Caco-2 (cell line): ENCODE results near the gene FHAD1. TPM values are rescaled to one million over a fixed set of nuclear protein-coding genes. Genes with fewer than 3 reads are reported as not detected.

ENCODE experiments used
- BruUV-seq: library from RNA; stranded (reverse); fragments of 400-500 nt; replicated peaks from 2 replicates; lab custom pipeline; 2021; lab: Mats Ljungman, UMichigan
- CTCF ChIA-PET: fragments of 300-600 bp; sonication (Branson Sonifier 250); formaldehyde crosslinking; loops from one replicate; lab custom pipeline; 2022; ENCODE audit warnings: antibody characterized with exemption; lab: Charles Lee
- POLR2A ChIA-PET: fragments of 300-600 bp; sonication (Branson Sonifier 250); formaldehyde crosslinking; loops from one replicate; lab custom pipeline; 2022; ENCODE audit warnings: antibody characterized with exemption; lab: Charles Lee
- DNase-seq, 2 experiments: peaks; one replicate each; pipeline versions ENCODE4 v3.0.0 to v3.0.0-alpha.2; 2020 to 2022
- H3K27me3 ChIP-seq: replicated peaks from 2 replicates; pipeline ENCODE4 v1.6.0; 2011; ENCODE audit warnings: low read length; ENCODE audit not compliant: control insufficient read depth, insufficient read depth
- H3K36me3 ChIP-seq: 2 replicates; pipeline ENCODE4 v1.5.1; 2011; ENCODE audit warnings: low read length; ENCODE audit not compliant: control insufficient read depth, insufficient read depth
- H3K4me1 ChIP-seq: fragments of 250-450 bp; sonication (Bioruptor Pico); 2 replicates; pipeline ENCODE4 v1.5.1; 2020; ENCODE audit warnings: mild to moderate bottlenecking
- H3K4me3 ChIP-seq: 2 replicates; pipeline ENCODE4 v1.5.1; 2011; ENCODE audit warnings: low read depth, mild to moderate bottlenecking, control low read depth, low read length
- H3K9me3 ChIP-seq: fragments of 250-450 bp; sonication (Bioruptor Pico); 2 replicates; pipeline ENCODE4 v1.5.1; 2020; ENCODE audit warnings: mild to moderate bottlenecking, moderate library complexity
- H3K27ac Mint-ChIP-seq: one replicate; pipeline ENCODE4 v1.8.0; 2022; ENCODE audit warnings: mixed read lengths; ENCODE audit not compliant: unreplicated experiment
- H3K27me3 Mint-ChIP-seq: one replicate; pipeline ENCODE4 v1.8.0; 2022; ENCODE audit warnings: mixed read lengths; ENCODE audit not compliant: insufficient read depth, unreplicated experiment
- H3K36me3 Mint-ChIP-seq: one replicate; pipeline ENCODE4 v1.8.0; 2022; ENCODE audit warnings: mild to moderate bottlenecking, mixed read lengths; ENCODE audit not compliant: insufficient read depth, unreplicated experiment
- H3K4me1 Mint-ChIP-seq: one replicate; pipeline ENCODE4 v1.8.0; 2022; ENCODE audit warnings: low read depth, mixed read lengths; ENCODE audit not compliant: unreplicated experiment
- H3K4me3 Mint-ChIP-seq: one replicate; pipeline ENCODE4 v1.8.0; 2022; ENCODE audit warnings: mild to moderate bottlenecking, moderate library complexity, mixed read lengths; ENCODE audit not compliant: unreplicated experiment
- H3K9me3 Mint-ChIP-seq: one replicate; pipeline ENCODE4 v1.8.0; 2022; ENCODE audit warnings: mixed read lengths; ENCODE audit not compliant: unreplicated experiment
- CTCF ChIP-seq, 2 experiments: fragments of 200-600 bp in 1 of 2; IDR thresholded peaks; 1 replicate in 1 of 2; 2 replicates in 1 of 2; pipeline versions ENCODE4 v1.5.1 to v1.8.0; 2011 to 2022; ENCODE audit warnings: antibody characterized with exemption in 1 of 2, control low read depth in 1 of 2, inconsistent platforms in 1 of 2, low read depth in 1 of 2, low read length in 1 of 2, mild to moderate bottlenecking in 1 of 2, moderate library complexity in 1 of 2; ENCODE audit not compliant: insufficient read depth in 1 of 2, severe bottlenecking in 1 of 2, unreplicated experiment in 1 of 2
- intact Hi-C: fragments of 100-400 bp; cut with micrococcal nuclease; formaldehyde crosslinking; loops from one replicate; pipeline ENCODE4 v1.10.0; 2022; ENCODE audit not compliant: unreplicated experiment
- total RNA-seq: library from RNA; stranded (reverse); gene quantifications from 2 replicates; pipeline ENCODE4 v1.2.3, GENCODE V29; 2022

Gene FHAD1
- total RNA-seq, 1 experiment from 2014 or later = 0.18 TPM

- Histone ChIP-seq H3K9me3 (no peaks in the 10 kb centered on the region), H3K4me3 (peak overlapping the region; percentile 68), H3K4me1 (peaks cover 12% of the 10 kb centered on the region; the same call in 1 of the 2 replicates), H3K27me3 (no peaks in the 10 kb centered on the region), H3K36me3 (no peaks in the 10 kb centered on the region; the same call in 1 of the 2 replicates)
- POLR2A ChIA-PET = no interaction called here
- peak overlapping the region; percentile 49 for H3K27ac Mint-ChIP-seq
- H3K9me3 Mint-ChIP-seq = no peaks in the 10 kb centered on the region
- no peak for TF ChIP-seq CTCF (IDR thresholded peaks at IDR 0.05; ENCODE audit: insufficient read depth in 1 of 2, low read depth in 1 of 2, low read length in 1 of 2, severe bottlenecking in 1 of 2, unreplicated experiment in 1 of 2)
- H3K27me3 Mint-ChIP-seq = no peaks in the 10 kb centered on the region
- peaks cover 7% of the 10 kb centered on the region for H3K4me1 Mint-ChIP-seq
- no TSS peak for BruUV-seq
- H3K36me3 Mint-ChIP-seq = no peaks in the 10 kb centered on the region
- intact Hi-C loops = loop anchor here (5.0 kb wide), 1 partner anchor 88 kb away; no protein-coding TSS in a partner anchor
- DNase-seq = no peak
- CTCF ChIA-PET = interaction anchor here (0.5 kb wide), 1 partner anchor 101 kb away, joined by 3 read pairs; no protein-coding TSS in a partner anchor
- H3K4me3 Mint-ChIP-seq = peak overlapping the region; percentile 84
These were observed 163.3 kb downstream of the FHAD1 start for GRCh38 chr1:15410223-15410883.

GRCh38 chr1:15410884-15411245, 163.8 kb downstream of the FHAD1 start:
- Mint-ChIP-seq H3K27me3 (no peaks in the 10 kb centered on the region), H3K36me3 (no peaks in the 10 kb centered on the region), H3K27ac (peak overlapping the region; percentile 49), H3K9me3 (no peaks in the 10 kb centered on the region), H3K4me3 (peak overlapping the region; percentile 84), H3K4me1 (peaks cover 7% of the 10 kb centered on the region)
- H3K36me3 ChIP-seq = no peaks in the 10 kb centered on the region; the same call in 1 of the 2 replicates
- H3K4me1 ChIP-seq = peaks cover 12% of the 10 kb centered on the region; the same call in 1 of the 2 replicates
- intact Hi-C loops = loop anchor here (5.0 kb wide), 1 partner anchor 89 kb away; no protein-coding TSS in a partner anchor
- no TSS peak for BruUV-seq
- no peak for TF ChIP-seq CTCF (IDR thresholded peaks at IDR 0.05; ENCODE audit: insufficient read depth in 1 of 2, low read depth in 1 of 2, low read length in 1 of 2, severe bottlenecking in 1 of 2, unreplicated experiment in 1 of 2)
- H3K9me3 ChIP-seq = no peaks in the 10 kb centered on the region
- ChIA-PET POLR2A (no interaction called here), CTCF (no interaction called here)
- no peak for DNase-seq
- H3K27me3 ChIP-seq = no peaks in the 10 kb centered on the region
- peak overlapping the region; percentile 68 for H3K4me3 ChIP-seq

- Mint-ChIP-seq H3K4me1 (peaks cover 6% of the 10 kb centered on the region), H3K27ac (no peak overlapping the region), H3K9me3 (no peaks in the 10 kb centered on the region), H3K4me3 (peak overlapping the region; percentile 84), H3K36me3 (no peaks in the 10 kb centered on the region), H3K27me3 (no peaks in the 10 kb centered on the region)
- intact Hi-C loops = loop anchor here (5.0 kb wide), 1 partner anchor 89 kb away; no protein-coding TSS in a partner anchor
- no TSS peak for BruUV-seq
- no peaks in the 10 kb centered on the region for H3K27me3 ChIP-seq
- no peak for DNase-seq
- ChIA-PET CTCF (no interaction called here), POLR2A (no interaction called here)
- peaks cover 12% of the 10 kb centered on the region; the same call in 1 of the 2 replicates for H3K4me1 ChIP-seq
- no peak for TF ChIP-seq CTCF (IDR thresholded peaks at IDR 0.05; ENCODE audit: insufficient read depth in 1 of 2, low read depth in 1 of 2, low read length in 1 of 2, severe bottlenecking in 1 of 2, unreplicated experiment in 1 of 2)
- H3K9me3 ChIP-seq = no peaks in the 10 kb centered on the region
- no peak overlapping the region for H3K4me3 ChIP-seq
- H3K36me3 ChIP-seq = no peaks in the 10 kb centered on the region; the same call in 1 of the 2 replicates
These were observed 164.6 kb downstream of the FHAD1 start for GRCh38 chr1:15411593-15412137.
